WTC11 (cell line): Measurements from ENCODE around the gene RILPL1. TPM values are rescaled to one million over a fixed set of nuclear protein-coding genes. Genes with fewer than 3 reads are reported as not detected.

Experiments used
- ATAC-seq: fragments of 200-7000 bp; cut with Tn5 transposase; 2 replicates; pipeline ENCODE4 v1.10.0; 2021; ENCODE audit warnings: mild to moderate bottlenecking, moderate library complexity
- CTCF ChIA-PET: fragments of 300-600 bp; sonication (Branson Sonifier 250); formaldehyde crosslinking; loops from one replicate; lab custom pipeline; 2021; ENCODE audit warnings: antibody characterized with exemption; lab: Charles Lee
- POLR2A ChIA-PET: fragments of 350-600 bp; sonication (Branson Sonifier 250); formaldehyde crosslinking; loops from one replicate; lab custom pipeline; 2021; ENCODE audit warnings: antibody characterized with exemption; lab: Charles Lee
- DNase-seq: peaks from one replicate; pipeline ENCODE4 v3.0.0; 2021; ENCODE audit warnings: low spot score
- H3K27ac Mint-ChIP-seq: 2 replicates; pipeline ENCODE4 v1.8.0; 2021; ENCODE audit warnings: mixed read lengths
- H3K27me3 Mint-ChIP-seq: 2 replicates; pipeline ENCODE4 v1.8.0; 2021; ENCODE audit warnings: low read depth, mild to moderate bottlenecking, moderate library complexity, mixed read lengths
- H3K36me3 Mint-ChIP-seq: 2 replicates; pipeline ENCODE4 v1.8.0; 2021; ENCODE audit warnings: mixed read lengths
- H3K4me1 Mint-ChIP-seq: 2 replicates; pipeline ENCODE4 v1.8.0; 2022; ENCODE audit warnings: mixed read lengths
- H3K4me3 Mint-ChIP-seq: 2 replicates; pipeline ENCODE4 v1.8.0; 2021; ENCODE audit warnings: mild to moderate bottlenecking, moderate library complexity, mixed read lengths
- H3K9me3 Mint-ChIP-seq: 2 replicates; pipeline ENCODE4 v1.8.0; 2021; ENCODE audit warnings: mixed read lengths
- ATF3 ChIP-seq: sonication (generic); formaldehyde crosslinking; conservative IDR thresholded peaks from 2 replicates; pipeline ENCODE4 v1.8.1; 2022; ENCODE audit warnings: mild to moderate bottlenecking, missing genetic modification reagents
- CDX4 ChIP-seq: fragments of 250-450 bp; sonication (Bioruptor Pico); IDR thresholded peaks from 2 replicates; pipeline ENCODE4 v1.9.0; 2021; ENCODE audit warnings: moderate library complexity, mild to moderate bottlenecking, inconsistent platforms, borderline replicate concordance
- E2F5 ChIP-seq: sonication (generic); formaldehyde crosslinking; IDR thresholded peaks from 2 replicates; pipeline ENCODE4 v1.8.1; 2022; ENCODE audit warnings: mild to moderate bottlenecking, moderate library complexity, missing genetic modification reagents
- ERG ChIP-seq: fragments of 250-450 bp; sonication (Bioruptor Pico); IDR thresholded peaks from 2 replicates; pipeline ENCODE4 v1.8.0; 2021; ENCODE audit warnings: mild to moderate bottlenecking
- ESRRA ChIP-seq: sonication (generic); formaldehyde crosslinking; IDR thresholded peaks from 2 replicates; pipeline ENCODE4 v1.8.1; 2022; ENCODE audit warnings: mild to moderate bottlenecking, missing genetic modification reagents, borderline replicate concordance
- FOXP4 ChIP-seq: sonication (generic); formaldehyde crosslinking; IDR thresholded peaks from 2 replicates; pipeline ENCODE4 v1.8.0; 2022; ENCODE audit warnings: mild to moderate bottlenecking, missing genetic modification reagents
- GTF2I ChIP-seq: fragments of 250-450 bp; sonication (Bioruptor Pico); conservative IDR thresholded peaks from 2 replicates; pipeline ENCODE4 v1.4.0; 2021; ENCODE audit warnings: mild to moderate bottlenecking
- IRF1 ChIP-seq: sonication (generic); formaldehyde crosslinking; IDR thresholded peaks from 2 replicates; pipeline ENCODE4 v1.8.0; 2023; ENCODE audit warnings: missing genetic modification reagents
- MXD4 ChIP-seq: fragments of 250-450 bp; sonication (Bioruptor Pico); IDR thresholded peaks from 2 replicates; pipeline ENCODE4 v1.8.0; 2021; ENCODE audit warnings: mild to moderate bottlenecking, moderate library complexity, borderline replicate concordance
- NFATC4 ChIP-seq: fragments of 250-450 bp; sonication (Bioruptor Pico); IDR thresholded peaks from 2 replicates; pipeline ENCODE4 v1.9.0; 2021; ENCODE audit warnings: mild to moderate bottlenecking
- NFE2L1 ChIP-seq: sonication (generic); formaldehyde crosslinking; IDR thresholded peaks from 2 replicates; pipeline ENCODE4 v1.8.1; 2023; ENCODE audit warnings: missing genetic modification reagents
- NR1H2 ChIP-seq: sonication (generic); formaldehyde crosslinking; IDR thresholded peaks from 2 replicates; pipeline ENCODE4 v1.9.0; 2021; ENCODE audit warnings: mild to moderate bottlenecking, moderate library complexity, missing genetic modification reagents
- NR2C2 ChIP-seq: sonication (generic); formaldehyde crosslinking; IDR thresholded peaks from 2 replicates; pipeline ENCODE4 v1.8.0; 2022; ENCODE audit warnings: mild to moderate bottlenecking, missing genetic modification reagents
- NR3C1 ChIP-seq: sonication (generic); formaldehyde crosslinking; conservative IDR thresholded peaks from 2 replicates; pipeline ENCODE4 v1.8.1; 2023; ENCODE audit warnings: low read depth, mild to moderate bottlenecking, missing genetic modification reagents
- PREB ChIP-seq: sonication (generic); formaldehyde crosslinking; IDR thresholded peaks from 2 replicates; pipeline ENCODE4 v1.8.1; 2022; ENCODE audit warnings: mild to moderate bottlenecking, missing genetic modification reagents, moderate library complexity, borderline replicate concordance
- RELA ChIP-seq: sonication (generic); formaldehyde crosslinking; IDR thresholded peaks from 2 replicates; pipeline ENCODE4 v1.8.1; 2022; ENCODE audit warnings: missing genetic modification reagents, mild to moderate bottlenecking, borderline replicate concordance
- TEAD4 ChIP-seq: sonication (generic); formaldehyde crosslinking; IDR thresholded peaks from 2 replicates; pipeline ENCODE4 v1.8.0; 2022; ENCODE audit warnings: mild to moderate bottlenecking, missing genetic modification reagents
- TP53 ChIP-seq: sonication (generic); formaldehyde crosslinking; IDR thresholded peaks from 2 replicates; pipeline ENCODE4 v1.8.1; 2023; ENCODE audit warnings: mild to moderate bottlenecking, missing genetic modification reagents
- ZNF263 ChIP-seq: sonication (generic); formaldehyde crosslinking; IDR thresholded peaks from 2 replicates; pipeline ENCODE4 v1.8.1; 2022; ENCODE audit warnings: low read depth, mild to moderate bottlenecking, moderate library complexity, missing genetic modification reagents
- ZNF317 ChIP-seq: sonication (generic); formaldehyde crosslinking; IDR thresholded peaks from 2 replicates; pipeline ENCODE4 v1.8.1; 2023; ENCODE audit warnings: low read depth, mild to moderate bottlenecking, moderate library complexity, missing genetic modification reagents, borderline replicate concordance
- ZNF425 ChIP-seq: fragments of 250-450 bp; sonication (Bioruptor Pico); conservative IDR thresholded peaks from 2 replicates; pipeline ENCODE4 v1.9.0; 2021; ENCODE audit warnings: mild to moderate bottlenecking
- total RNA-seq: library from RNA; stranded (reverse); gene quantifications from 3 replicates; pipeline ENCODE4 v1.2.3, GENCODE V29; 2021

Gene RILPL1
- total RNA-seq, 1 experiment from 2014 or later: 8.2 TPM

- no peak for TF ChIP-seq IRF1
These were observed 87.9 kb downstream of the RILPL1 start (continued) for GRCh38 chr12:123445388-123446332.

GRCh38 chr12:123444092-123445026, 89.2 kb downstream of the RILPL1 start:
- ATAC-seq (no peak), DNase-seq (no peak)
- Mint-ChIP-seq H3K27me3 (no peaks in the 10 kb centered on the region), H3K36me3 (no peaks in the 10 kb centered on the region), H3K9me3 (no peaks in the 10 kb centered on the region), H3K4me1 (peaks cover 3% of the 10 kb centered on the region), H3K27ac (no peak overlapping the region), H3K4me3 (no peak overlapping the region)
- ChIA-PET CTCF (no interaction called here), POLR2A (no interaction called here)
- no peak for TF ChIP-seq PREB (CRISPR knock-in tag)
- TF ChIP-seq NFE2L1 (CRISPR knock-in tag): no peak
- TF ChIP-seq TP53 (CRISPR knock-in tag): no peak
- TF ChIP-seq NFATC4 (CRISPR knock-in tag): no peak
- TF ChIP-seq ESRRA: no peak
- no peak for TF ChIP-seq ATF3 (CRISPR knock-in tag)
- TF ChIP-seq ZNF263: no peak
- TF ChIP-seq NR3C1: no peak
- TF ChIP-seq CDX4 (CRISPR knock-in tag): no peak
- no peak for TF ChIP-seq TEAD4
- TF ChIP-seq ZNF317 (CRISPR knock-in tag): no peak
- TF ChIP-seq ZNF425 (CRISPR knock-in tag): no peak
- no peak for TF ChIP-seq RELA (CRISPR knock-in tag)
- TF ChIP-seq GTF2I (CRISPR knock-in tag): no peak

- Mint-ChIP-seq H3K9me3 (no peaks in the 10 kb centered on the region), H3K27me3 (peaks cover 5% of the 10 kb centered on the region), H3K4me1 (peaks cover 3% of the 10 kb centered on the region), H3K36me3 (no peaks in the 10 kb centered on the region), H3K27ac (no peak overlapping the region), H3K4me3 (no peak overlapping the region)
- POLR2A ChIA-PET: no interaction called here
- CTCF ChIA-PET: no interaction called here
- DNase-seq: no peak
- ATAC-seq: no peak
- TF ChIP-seq E2F5 (CRISPR knock-in tag) (no peak), FOXP4 (CRISPR knock-in tag) (no peak), NR2C2 (CRISPR knock-in tag) (no peak), ERG (CRISPR knock-in tag) (no peak), MXD4 (CRISPR knock-in tag) (no peak), CDX4 (CRISPR knock-in tag) (no peak), NR1H2 (CRISPR knock-in tag) (no peak), NFE2L1 (CRISPR knock-in tag) (no peak)
These were observed 90.7 kb downstream of the RILPL1 start for GRCh38 chr12:123442774-123443173.
